ENCODE data around the gene DPAGT1. TPM values are rescaled to one million over a fixed set of nuclear protein-coding genes. Genes with fewer than 3 reads are reported as not detected.

The DPAGT1 gene
- total RNA-seq, 2 experiments from 2014 or later, result 31.7 to 83.4 TPM

GRCh38 chr11:119147604-119148333 lies 46.1 kb upstream of the DPAGT1 start:
- POLR2A ChIA-PET, result interaction anchor here (0.6 to 1.6 kb wide), 5 partner anchors 8 to 534 kb away, joined by 3 to 7 read pairs (median 3); no protein-coding TSS in a partner anchor

GRCh38 chr11:119145551-119145950 lies 43.9 kb upstream of the DPAGT1 start:
- intact Hi-C loops (cut with micrococcal nuclease; ENCODE audit: unreplicated experiment), result loop anchor here (1.0 kb wide), 1 partner anchor 52 kb away; no protein-coding TSS in a partner anchor
- no peak overlapping the region for H2AFZ ChIP-seq (ENCODE audit: low read length)
- no peak overlapping the region for H3K4me3 ChIP-seq (ENCODE audit: low read depth, low read length, poor library complexity, severe bottlenecking)
- no peak overlapping the region for H3K27ac ChIP-seq (ENCODE audit: low read depth, low read length, poor library complexity, severe bottlenecking)
- TF ChIP-seq EZH2phosphoT487 (IDR thresholded peaks at IDR 0.05; ENCODE audit: borderline replicate concordance, low read depth, low read length) (no peak), CTCF (conservative IDR thresholded peaks at IDR 0.05; ENCODE audit: low read length) (no peak)
- BruUV-seq (replicated peaks), result no TSS peak
- CTCF ChIA-PET (ENCODE audit: unreplicated experiment), result interaction anchor here (0.6 kb wide), 1 partner anchor 1159 kb away, joined by 4 read pairs; the partner anchor contains the start of gene IL10RA
- H3K4me1 ChIP-seq (ENCODE audit: insufficient read depth, low read length, poor library complexity, severe bottlenecking), result peaks cover 17% of the 10 kb centered on the region
- H3K79me2 ChIP-seq (ENCODE audit: insufficient read depth, low read depth, low read length), result no peaks in the 10 kb centered on the region
- H3K4me2 ChIP-seq (ENCODE audit: low read length), result no peak overlapping the region
- POLR2A ChIA-PET, result interaction anchor here (0.5 kb wide), 1 partner anchor 57 kb away, joined by 3 read pairs; no protein-coding TSS in a partner anchor
- no peaks in the 10 kb centered on the region for H3K9me3 ChIP-seq (ENCODE audit: low read length)
- no peaks in the 10 kb centered on the region for H4K20me1 ChIP-seq (ENCODE audit: insufficient read depth, low read length)
- H3K36me3 ChIP-seq (ENCODE audit: insufficient read depth, low read length), result no peaks in the 10 kb centered on the region
- no peak for DNase-seq (ENCODE audit: low spot score)
- H3K9me2 ChIP-seq (ENCODE audit: insufficient read depth, low read length), result no peaks in the 10 kb centered on the region

More at GRCh38 chr11:119147604-119148333, 46.1 kb upstream of the DPAGT1 start:
- no TSS peak for BruUV-seq (replicated peaks)
- DNase-seq (ENCODE audit: low spot score), result peak; percentile 50
- Histone ChIP-seq H3K9me3 (ENCODE audit: low read length) (no peaks in the 10 kb centered on the region), H3K4me1 (ENCODE audit: insufficient read depth, low read length, poor library complexity, severe bottlenecking) (peaks cover 17% of the 10 kb centered on the region), H3K4me3 (ENCODE audit: low read depth, low read length, poor library complexity, severe bottlenecking) (no peak overlapping the region), H2AFZ (ENCODE audit: low read length) (no peak overlapping the region), H3K79me2 (ENCODE audit: insufficient read depth, low read depth, low read length) (no peaks in the 10 kb centered on the region), H3K9me2 (ENCODE audit: insufficient read depth, low read length) (no peaks in the 10 kb centered on the region), H3K36me3 (ENCODE audit: insufficient read depth, low read length) (no peaks in the 10 kb centered on the region), H3K4me2 (ENCODE audit: low read length) (no peak overlapping the region), H4K20me1 (ENCODE audit: insufficient read depth, low read length) (no peaks in the 10 kb centered on the region), H3K27ac (ENCODE audit: low read depth, low read length, poor library complexity, severe bottlenecking) (no peak overlapping the region)
- intact Hi-C loops (cut with micrococcal nuclease; ENCODE audit: unreplicated experiment), result no loop called here
- TF ChIP-seq CTCF (conservative IDR thresholded peaks at IDR 0.05; ENCODE audit: low read length) (no peak), EZH2phosphoT487 (IDR thresholded peaks at IDR 0.05; ENCODE audit: borderline replicate concordance, low read depth, low read length) (no peak)
- CTCF ChIA-PET (ENCODE audit: unreplicated experiment), result no interaction called here
